GM12874 (cell line): ENCODE results near the gene RAPGEF4.

Experiments
- TF ChIP-seq, protein P1 (sequence below): IDR thresholded peaks from 2 replicates; pipeline ENCODE4 v1.5.1; 2011; ENCODE audit warnings: low read depth, mild to moderate bottlenecking, control low read depth, low read length, moderate library complexity; ENCODE audit not compliant: insufficient read depth

Gene RAPGEF4

DNA sequence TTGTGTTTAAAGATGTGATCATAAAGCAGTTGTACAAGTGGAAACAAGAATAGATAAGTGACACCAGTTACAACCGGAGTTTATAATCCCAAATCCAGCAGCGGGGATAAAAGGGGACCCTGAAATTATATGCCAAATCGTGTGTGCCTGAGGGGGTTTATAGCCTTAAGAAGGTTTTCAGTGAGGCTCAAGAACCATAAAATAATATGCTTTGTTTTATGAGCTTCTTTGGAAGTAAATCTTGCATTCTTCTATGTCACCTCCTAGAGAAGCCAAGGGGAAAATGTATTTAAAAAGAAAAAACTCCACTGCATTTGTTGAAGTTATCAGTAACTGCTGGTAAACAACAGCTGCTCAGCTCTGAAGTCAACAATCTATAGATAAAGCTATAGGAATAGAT lies 314.2 kb downstream of the RAPGEF4 start:
- TF ChIP-seq, protein P1, sequence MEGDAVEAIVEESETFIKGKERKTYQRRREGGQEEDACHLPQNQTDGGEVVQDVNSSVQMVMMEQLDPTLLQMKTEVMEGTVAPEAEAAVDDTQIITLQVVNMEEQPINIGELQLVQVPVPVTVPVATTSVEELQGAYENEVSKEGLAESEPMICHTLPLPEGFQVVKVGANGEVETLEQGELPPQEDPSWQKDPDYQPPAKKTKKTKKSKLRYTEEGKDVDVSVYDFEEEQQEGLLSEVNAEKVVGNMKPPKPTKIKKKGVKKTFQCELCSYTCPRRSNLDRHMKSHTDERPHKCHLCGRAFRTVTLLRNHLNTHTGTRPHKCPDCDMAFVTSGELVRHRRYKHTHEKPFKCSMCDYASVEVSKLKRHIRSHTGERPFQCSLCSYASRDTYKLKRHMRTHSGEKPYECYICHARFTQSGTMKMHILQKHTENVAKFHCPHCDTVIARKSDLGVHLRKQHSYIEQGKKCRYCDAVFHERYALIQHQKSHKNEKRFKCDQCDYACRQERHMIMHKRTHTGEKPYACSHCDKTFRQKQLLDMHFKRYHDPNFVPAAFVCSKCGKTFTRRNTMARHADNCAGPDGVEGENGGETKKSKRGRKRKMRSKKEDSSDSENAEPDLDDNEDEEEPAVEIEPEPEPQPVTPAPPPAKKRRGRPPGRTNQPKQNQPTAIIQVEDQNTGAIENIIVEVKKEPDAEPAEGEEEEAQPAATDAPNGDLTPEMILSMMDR: no peak

DNA sequence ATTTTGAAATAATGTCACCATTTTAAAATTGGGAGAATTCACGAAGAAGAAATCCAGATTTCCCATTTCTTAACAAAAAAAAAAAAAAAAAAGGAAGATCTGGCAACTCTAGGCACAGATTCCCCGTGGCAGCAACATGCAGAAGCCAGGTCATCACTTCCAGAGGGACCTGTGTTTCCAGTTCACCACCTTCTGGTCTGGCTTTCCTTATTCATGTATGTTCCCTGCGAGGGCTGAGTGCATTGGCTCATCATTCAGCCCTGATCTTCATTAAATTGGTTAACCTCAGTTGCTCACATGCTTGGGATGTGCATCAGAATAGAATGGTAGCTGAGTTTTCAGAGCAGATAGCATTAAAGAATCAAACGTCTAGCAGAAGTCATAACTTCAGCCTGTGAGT lies 315.0 kb downstream of the RAPGEF4 start:
- TF ChIP-seq, protein P1: no peak

DNA sequence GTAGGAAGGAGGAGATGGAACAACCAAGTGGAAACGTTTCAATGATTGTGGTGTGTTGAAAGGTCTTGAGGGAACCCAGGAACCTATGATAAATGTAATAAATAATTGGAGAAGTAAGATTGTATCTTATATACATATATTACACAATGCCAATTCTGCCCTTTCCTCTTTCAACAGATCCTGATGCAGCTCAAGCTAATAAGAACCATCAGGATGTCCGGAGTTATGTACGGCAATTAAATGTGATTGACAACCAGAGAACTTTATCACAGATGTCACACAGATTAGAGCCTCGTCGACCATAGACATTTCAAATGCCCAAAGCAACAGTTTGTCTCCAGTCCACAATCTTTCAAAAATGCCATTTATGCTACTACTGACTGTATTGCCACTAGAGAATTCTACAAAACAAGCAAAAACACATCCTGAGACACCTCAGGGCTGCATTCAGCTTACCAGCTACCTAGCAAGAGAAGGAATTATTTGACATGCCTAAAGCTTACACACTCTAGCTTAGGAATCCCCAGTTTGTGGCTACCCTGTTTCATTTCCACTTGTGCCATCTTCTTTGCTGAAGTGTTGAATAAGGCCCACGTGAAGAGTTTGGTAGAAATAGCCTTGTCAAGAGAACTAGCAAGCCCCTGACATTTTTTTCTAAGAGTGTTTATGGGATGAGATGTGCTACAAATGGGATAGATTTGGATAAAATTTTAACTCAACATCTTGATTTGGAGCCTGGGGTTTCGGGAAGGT lies 316.0 kb downstream of the RAPGEF4 start:
- TF ChIP-seq, protein P1: no peak

DNA sequence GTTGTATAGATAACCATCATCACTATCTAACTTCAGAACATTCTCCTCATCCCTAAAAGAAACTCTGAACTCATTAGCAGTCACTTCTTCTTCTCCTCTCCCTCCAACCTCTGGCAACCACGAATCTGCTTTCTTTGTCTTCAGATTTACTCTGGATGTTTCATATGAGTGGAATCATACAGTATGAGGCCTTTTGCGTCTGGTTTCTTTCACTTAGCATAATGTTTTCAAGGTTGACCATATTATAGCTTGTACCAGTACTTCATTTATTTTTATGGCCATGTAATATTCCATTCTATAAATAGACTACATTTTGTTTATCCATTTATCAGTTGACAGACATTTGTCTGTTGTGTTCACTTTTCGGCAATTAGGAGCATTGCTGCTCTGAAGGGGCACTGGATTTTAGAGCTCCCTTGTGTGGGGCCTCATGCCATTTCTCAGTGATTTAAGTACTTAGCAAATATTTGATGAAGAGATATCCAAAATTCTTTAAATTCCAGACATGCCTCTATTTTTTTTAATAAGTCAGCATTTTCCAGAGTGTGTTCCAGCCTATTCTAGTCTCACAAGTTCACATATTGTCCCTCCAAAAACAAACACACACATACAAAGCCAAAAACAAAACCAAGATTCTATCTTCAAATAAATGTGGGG lies 317.5 kb downstream of the RAPGEF4 start:
- TF ChIP-seq, protein P1: no peak

DNA sequence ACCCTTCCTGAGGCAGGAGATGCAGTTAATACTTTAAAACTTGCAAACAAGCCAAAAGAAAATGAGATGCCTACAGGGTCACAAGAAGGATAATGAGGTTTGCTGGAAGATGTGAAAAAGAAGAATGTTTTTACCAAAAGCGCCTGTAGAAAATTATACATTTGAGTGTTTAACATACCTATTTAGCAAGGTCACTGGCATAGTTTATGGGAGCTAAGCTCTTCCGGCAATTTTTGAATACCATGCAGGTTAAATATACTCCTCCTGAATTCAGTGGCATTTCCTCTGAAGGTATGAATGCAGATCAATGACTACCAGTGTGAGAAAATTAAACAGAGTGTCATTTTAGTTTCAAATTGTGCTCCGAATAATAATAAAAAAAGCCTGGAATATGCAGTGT lies 318.8 kb downstream of the RAPGEF4 start:
- TF ChIP-seq, protein P1: no peak

DNA sequence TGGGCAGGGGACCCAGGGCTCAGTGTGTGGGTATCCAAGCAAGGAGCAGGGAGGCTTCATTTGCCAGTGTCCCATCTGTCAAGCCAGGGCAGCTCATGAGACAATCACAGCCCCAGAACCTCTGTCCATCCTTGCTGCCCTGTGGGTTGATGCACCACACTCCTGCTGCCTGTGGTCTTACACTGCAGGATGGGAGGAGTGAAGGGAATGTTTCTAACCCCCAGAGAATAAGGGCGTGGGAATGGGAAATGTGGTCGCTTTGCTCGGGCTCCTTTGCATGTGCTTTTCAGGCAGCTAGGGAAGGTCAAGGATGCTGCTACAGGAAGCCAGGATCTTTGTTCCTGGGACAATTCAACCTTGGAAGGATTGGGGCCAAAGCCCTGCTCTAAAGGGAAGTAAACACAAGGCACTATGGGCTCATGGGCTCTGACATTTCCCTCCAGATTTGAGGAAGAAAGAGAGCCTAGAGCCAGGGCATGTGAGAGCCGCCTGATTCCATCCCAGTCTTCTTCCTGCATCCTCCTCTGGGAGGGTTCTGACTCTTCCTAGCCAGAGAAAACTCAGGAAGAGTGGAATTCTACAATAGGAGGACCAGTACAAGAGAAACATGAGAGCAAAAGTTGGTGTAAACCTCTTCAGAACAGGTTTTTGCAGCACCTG lies 321.2 kb downstream of the RAPGEF4 start:
- TF ChIP-seq, protein P1: no peak

DNA sequence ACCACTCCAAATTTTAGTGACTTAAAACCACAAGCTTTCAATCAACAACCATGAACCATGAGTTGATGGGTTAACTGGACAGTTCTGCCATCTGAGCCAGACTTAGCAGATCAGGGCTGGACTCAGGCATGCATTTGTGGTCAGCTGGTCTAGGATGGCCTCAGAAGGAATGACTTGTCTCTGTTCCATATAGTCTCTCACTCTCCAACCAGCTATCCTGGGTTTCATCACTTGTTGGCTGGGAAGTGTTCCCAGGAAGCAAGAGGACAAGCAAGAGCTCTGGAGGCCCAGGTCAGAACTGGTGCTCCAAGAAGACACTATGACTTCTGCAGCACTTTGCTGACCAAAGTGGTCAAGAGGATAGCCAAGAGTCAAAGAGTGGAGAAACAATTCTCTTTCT lies 322.5 kb downstream of the RAPGEF4 start:
- TF ChIP-seq, protein P1: no peak
